HG02678 (cell line): ENCODE measurements around the gene COMT.
A peak's percentile ranks its signal among the peaks of the same experiment; 100 is the strongest.
"Not testable (repeated sequence)": the region's sequence is repeated elsewhere in the genome, so short reads cannot be mapped to it uniquely, and the experiment has no call there.

ENCODE experiments used
- ATAC-seq: cut with Tn5 transposase; IDR thresholded peaks from one replicate; pipeline ENCODE4 v1.9.1; 2021; ENCODE audit warnings: mild to moderate bottlenecking, moderate library complexity; ENCODE audit not compliant: unreplicated experiment

COMT gene

DNA sequence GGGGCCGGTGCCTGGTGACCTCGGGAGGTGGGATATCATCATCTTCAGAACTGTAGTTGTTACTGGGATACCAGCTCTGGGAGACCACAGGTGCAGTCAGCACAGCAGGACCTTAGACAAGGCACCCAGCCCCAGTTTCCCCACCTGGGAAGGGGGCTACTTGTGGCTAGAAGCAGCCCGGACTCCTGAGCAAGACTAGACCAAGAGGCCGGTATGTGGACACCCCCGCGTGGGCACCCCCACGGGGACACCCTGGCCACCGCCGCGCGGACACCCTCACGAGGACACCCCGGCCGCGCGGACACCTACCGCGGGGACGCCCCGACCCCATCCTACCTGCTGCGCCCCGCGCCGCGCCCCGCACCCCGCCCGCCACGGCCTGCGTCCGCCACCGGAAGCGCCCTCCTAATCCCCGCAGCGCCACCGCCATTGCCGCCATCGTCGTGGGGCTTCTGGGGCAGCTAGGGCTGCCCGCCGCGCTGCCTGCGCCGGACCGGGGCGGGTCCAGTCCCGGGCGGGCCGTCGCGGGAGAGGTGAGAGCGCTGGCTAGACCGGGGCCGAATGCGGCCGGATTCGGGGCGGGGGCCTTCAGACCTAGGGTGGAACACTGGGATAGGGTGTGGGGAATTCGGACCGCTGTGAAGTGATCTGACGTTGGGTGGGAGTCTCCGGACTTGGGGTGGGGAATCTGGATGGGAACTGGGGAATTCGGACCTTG lies at the start of gene COMT, which contains the start of gene TXNRD2:
TSS of gene COMT (plus strand) at position 408 of the 718 bp plus-strand sequence. CDS start 20,755 bp downstream, outside the sequence.
TSS of gene TXNRD2 (minus strand) at position 454 of the 718 bp plus-strand sequence. CDS start at position 439, 15 bp downstream.
- peak; percentile 56 for ATAC-seq

DNA sequence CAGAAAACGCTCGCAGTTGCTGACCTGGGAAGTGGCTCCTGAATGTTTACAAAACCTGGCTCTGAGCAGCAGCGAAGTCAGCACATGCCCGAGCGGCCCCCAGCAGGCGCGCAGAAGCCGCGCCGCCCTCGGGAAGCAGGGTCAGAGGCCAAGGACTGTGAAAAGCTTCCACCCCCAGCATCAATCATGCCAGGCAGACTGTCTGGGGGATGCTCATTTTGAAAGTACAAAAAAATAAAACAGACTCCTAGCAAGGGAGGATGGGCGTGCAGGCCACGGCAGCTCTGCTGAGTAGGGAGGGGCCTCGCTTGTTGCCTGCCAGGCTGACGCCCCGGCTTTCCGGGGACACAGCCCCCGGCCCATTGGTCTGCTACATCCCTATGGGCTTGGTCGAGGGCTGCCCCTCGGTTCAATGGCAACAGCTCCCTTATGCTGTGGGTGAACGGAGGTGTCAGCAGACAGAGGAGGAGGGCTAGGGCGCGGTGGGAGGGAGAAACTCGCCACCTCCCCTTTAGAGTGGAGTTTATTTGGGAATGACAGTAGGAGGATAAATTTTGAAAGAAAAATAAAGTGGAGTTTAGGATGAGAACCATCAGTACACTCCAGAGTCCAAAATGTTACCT lies 49.2 kb upstream of the COMT start:
- no peak for ATAC-seq

GRCh38 chr22:19892925-19893324 lies 48.6 kb upstream of the COMT start:
- no peak for ATAC-seq

DNA sequence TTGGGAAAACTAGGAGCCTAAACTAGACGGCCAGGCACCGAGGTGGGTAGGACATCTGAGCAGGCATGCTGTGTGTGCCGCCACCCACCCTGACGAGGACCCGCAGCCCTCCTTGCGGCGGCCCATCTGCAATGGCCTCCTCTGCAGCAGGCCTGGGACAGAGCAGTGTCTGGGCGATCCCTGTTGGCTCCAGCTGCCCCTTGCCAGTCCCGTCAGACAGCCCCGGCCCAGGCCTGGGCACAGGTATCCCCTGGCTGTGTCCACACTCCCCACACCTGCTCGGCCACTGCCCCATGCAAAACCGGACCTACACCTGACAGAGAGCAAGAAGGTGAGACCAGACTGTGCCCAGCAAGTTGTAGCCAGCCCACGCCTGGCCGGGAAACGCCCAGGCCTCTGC lies 48.2 kb upstream of the COMT start:
- ATAC-seq: no peak

DNA sequence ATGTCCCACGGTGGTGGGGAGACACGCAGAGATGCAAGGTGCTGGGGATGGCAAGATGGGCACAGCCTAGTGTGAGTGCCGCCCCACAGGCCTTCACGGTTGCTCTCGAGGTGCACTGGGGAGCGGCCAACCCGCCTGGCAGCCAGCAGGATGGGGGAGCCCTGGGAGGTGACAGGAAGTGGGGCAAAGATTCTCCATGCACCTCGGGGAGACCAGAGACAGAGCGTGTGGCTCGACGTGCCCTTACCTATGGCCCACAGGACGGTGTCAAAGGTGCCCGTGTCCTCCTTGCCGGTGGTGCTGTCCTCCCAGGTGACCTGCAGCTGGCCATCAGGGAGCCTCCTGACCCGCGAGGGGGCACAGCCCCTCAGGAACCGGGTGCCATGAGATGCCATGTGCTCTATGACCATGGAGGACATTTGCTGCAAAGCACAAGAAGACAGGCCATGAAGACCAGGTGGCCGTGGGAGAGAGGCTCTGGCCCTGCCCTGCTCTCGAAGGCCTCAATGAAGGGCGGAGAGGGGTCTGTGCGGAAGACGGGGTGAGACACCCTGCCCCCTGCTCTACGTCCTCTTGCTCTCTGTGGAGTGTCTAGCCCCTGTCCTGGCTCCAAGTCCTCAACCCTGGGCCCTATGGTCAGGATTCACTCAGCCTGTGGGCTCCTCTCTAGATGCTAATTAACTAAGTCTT lies 46.3 kb upstream of the COMT start:
- ATAC-seq: no peak

- no peak for ATAC-seq
These were observed 44.8 kb upstream of the COMT start for GRCh38 chr22:19896665-19897355.

- no peak for ATAC-seq
These were observed 43.8 kb upstream of the COMT start for GRCh38 chr22:19897726-19898125.

GRCh38 chr22:19898145-19898544 lies 43.4 kb upstream of the COMT start:
- ATAC-seq: no peak

DNA sequence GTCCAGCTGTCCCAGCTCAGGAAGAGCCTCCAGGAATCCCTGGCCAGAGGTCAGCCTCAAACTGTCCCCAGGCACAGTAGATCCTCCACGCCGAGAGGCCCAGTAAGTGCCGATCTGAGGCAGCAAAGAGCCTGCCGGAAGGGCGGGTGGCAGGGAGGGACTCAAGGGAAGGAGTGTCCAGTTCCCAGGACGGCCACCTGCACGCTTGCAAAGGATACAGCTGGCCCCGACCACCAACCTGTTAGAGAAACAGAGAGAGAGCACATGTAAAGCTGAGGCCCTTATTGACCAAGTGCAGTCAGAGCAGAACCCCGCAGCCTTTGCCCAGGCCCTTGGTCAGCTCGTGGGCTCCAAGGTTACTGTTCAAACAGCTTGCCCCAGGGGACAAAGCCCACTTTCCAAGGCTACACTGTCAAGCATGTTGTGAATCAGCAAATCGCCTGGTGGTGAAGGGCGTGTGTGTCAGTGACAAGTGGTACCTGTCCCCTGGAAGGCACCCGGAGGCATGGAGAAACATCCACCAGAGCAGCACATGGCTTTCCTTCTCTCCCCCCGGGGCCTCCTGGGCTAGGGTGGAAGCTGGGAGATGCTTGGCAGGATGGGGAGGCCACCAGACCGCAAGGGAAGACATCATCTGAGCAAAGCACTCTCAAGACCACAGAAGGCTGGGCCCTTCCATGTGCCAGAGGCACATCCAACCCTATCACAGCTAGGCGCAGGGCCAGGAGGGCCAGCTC lies 42.6 kb upstream of the COMT start:
- no peak for ATAC-seq

- ATAC-seq: no peak
These were observed 40.7 kb upstream of the COMT start for GRCh38 chr22:19900707-19901436.

DNA sequence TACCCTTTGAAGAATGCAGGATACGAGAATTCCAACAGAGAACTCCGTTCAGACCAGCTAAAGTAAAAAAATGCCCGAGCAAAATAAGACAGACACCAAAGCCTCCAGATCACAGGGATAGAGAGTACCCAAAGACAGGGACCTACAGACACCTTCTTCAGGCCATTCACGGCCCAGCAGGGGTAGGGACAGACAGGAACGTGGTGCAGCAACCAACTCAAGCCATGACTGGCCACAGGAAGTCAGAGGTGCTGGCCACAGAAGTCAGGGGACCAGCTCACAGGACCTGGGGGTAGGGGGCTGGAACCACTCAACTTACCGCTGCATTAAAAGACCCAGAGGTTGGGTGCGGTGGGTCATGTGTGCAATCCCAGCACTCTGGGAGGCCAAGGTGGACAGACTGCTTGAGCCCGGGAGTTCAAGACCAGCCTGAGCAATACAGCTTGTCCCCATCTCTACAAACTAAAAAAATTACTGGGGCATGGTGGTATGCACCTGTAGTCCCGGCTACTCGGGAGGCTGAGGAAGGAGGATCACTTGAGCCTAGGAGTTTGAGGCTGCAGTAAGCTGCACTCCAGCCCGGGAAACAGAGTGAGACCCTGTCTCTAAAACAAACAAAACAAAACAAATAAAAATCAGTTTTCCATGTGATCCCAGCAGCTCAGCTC lies 39.9 kb upstream of the COMT start:
- no peak for ATAC-seq

GRCh38 chr22:19902245-19902715 lies 39.3 kb upstream of the COMT start:
- ATAC-seq: no peak

- ATAC-seq: no peak
These were observed 38.5 kb upstream of the COMT start for GRCh38 chr22:19903031-19903430.

DNA sequence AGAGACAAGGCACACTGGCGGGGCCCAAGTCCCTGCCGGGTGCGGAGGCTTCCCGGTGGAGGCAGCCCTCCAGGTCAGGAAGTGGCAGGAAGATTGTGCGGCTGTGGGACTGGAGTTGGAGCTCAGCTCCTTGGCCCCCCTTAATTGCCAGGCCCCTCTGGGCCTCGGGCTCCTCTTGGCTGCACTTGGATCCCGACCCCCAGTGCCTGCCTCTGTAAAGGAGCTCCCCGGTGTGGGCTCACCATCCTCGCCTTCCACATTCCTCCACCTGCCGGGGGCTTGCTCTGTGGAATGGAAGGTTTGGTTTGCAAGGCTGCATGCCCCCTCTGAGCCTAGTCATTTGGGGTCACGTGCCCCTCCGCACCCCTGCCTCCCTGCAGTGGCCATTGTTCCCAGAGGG lies 38.1 kb upstream of the COMT start:
- ATAC-seq: no peak

GRCh38 chr22:19904174-19904856 lies 37.3 kb upstream of the COMT start:
- no peak for ATAC-seq

DNA sequence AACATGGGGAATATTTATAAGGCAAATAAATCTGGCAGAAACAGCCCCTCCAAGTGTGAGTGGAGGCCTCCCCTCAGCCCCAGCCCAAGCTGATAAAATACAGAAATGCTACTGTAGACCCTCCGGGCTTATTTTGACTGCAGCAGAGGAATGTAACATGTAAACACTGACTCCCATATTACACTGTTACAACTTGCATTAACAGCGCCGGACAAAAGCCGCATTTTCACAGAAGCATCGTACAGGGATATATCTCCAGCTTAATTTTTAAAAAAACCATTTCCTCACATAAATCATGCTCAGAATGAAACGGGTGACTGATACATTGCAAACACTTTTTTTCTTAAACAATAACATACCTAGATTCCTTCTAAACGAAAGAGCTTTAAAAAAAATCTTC lies 36.6 kb upstream of the COMT start:
- no peak for ATAC-seq

DNA sequence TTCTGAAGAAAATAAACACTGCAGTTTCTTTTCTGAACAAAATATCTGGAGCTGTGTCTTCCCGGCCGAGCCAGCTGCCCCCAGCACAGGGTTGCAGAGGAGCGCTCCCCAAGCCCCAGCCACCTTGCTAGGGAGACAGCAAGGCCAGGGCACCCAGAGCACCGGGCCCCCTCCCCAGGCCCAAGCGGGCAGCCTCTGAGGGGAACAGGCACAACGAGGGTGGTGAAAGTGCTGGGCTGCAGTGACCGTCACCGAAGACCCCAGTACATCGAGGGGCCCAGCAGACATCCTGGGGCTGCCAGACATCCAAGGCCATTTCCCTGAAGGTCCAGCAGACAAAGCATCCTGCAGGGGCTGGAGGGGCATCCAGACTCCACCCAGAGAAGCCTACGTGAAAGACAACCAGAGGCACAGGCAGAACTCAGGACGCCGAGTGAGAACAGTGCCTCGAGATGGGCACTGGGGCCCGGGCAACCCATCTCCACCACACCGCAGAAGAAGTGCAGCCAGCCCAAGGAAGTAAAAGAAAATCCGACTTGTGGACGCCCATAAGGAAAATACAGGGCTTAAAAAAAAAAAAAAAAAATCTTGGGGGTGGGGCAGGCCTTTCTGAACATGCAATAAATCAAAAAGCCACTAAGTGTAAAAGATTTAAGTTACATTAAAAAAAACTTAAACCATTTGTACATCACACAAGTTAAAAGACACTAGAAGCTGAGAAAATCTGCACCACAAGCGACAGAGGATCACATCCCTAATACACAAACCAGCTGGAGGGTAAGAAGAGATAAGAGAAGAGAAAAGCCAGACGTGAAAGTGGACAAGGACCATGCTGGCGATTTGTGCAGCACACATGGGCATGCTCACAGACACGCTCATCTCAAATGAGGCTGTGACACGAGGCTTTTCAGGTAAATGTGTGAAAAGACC lies 36.0 kb upstream of the COMT start:
- ATAC-seq: no peak

DNA sequence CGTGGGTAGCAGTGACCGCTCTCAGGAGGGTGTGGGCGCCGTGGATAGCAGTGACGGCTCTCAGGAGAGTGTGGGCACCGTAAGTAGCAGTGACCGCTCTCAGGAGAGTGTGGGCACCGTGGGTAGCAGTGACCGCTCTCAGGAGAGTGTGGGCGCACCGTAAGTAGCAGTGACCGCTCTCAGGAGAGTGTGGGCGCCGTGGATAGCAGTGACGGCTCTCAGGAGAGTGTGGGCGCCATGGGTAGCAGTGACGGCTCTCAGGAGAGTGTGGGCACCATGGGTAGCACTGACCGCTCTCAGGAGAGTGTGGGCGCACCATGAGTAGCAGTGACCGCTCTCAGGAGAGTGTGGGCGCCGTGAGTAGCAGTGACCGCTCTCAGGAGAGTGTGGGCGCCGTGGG lies 34.7 kb upstream of the COMT start:
- ATAC-seq: not testable (repeated sequence)
